T-helper 22 cell (primary cell): ENCODE data around the gene MRFAP1.
"Not testable (repeated sequence)": the region's sequence is repeated elsewhere in the genome, so short reads cannot be mapped to it uniquely, and the experiment has no call there.

Experiments
- DNase-seq: peaks from one replicate; pipeline ENCODE4 v3.0.0-alpha.2; 2020; ENCODE audit warnings: low read depth

MRFAP1 gene

DNA sequence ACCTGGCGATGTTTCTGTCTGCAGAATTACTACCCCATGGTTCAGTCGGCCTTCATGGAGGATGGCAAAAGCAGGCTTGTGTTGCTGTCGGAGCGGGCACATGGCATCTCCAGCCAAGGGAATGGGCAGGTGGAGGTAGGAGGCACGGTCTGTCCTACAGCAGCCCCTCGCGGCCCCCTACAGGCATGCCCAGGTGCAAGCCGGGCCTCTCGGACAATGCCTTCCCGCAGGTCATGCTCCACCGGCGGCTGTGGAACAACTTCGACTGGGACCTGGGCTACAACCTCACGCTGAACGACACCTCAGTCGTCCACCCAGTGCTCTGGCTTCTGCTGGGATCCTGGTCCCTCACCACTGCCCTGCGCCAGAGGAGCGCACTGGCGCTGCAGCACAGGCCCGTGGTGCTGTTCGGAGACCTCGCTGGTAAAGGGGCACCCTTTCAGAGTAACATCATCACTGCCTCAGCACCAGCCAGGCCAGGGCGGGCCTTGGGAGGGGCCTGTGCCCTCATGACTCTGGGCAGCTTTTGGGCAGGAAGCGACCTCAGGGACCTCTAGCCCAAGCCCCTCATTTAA is 29.5 kb upstream of the MRFAP1 start:
- no peak for DNase-seq

DNA sequence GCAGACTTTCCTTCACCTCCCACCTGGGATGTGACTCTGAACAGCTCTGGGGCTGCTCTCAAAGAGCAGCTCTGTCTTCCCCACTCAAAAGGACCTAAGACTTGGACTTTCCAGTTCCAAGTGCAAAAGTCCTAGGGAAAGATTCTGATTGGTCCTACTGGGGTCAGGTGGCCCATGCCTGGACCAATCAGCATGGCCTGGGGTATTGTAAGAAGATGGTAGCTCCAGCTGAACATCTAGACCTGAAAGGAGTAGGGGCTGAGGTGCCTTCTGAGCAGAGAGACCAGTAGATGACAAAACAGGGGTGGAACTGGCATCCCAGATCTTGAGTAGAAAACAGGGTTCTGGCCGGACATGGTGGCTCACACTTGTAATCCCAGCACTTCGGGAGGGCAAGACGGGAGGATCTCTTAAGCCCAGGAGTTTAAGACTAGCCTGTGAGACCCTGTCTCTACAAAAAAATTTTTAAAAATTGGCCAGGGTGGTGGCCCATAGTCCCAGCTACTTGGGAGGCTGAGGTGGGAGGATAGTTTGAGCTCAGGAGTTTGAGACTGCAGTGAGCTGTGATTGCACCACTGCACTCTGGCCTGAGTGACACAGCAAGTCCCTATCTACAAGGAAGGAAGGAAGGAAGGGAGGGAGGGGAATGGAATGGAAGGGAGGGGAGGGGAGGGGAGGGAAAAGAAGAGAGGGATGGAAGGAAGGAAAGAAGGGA is 27.4 kb upstream of the MRFAP1 start:
- DNase-seq: no peak

DNA sequence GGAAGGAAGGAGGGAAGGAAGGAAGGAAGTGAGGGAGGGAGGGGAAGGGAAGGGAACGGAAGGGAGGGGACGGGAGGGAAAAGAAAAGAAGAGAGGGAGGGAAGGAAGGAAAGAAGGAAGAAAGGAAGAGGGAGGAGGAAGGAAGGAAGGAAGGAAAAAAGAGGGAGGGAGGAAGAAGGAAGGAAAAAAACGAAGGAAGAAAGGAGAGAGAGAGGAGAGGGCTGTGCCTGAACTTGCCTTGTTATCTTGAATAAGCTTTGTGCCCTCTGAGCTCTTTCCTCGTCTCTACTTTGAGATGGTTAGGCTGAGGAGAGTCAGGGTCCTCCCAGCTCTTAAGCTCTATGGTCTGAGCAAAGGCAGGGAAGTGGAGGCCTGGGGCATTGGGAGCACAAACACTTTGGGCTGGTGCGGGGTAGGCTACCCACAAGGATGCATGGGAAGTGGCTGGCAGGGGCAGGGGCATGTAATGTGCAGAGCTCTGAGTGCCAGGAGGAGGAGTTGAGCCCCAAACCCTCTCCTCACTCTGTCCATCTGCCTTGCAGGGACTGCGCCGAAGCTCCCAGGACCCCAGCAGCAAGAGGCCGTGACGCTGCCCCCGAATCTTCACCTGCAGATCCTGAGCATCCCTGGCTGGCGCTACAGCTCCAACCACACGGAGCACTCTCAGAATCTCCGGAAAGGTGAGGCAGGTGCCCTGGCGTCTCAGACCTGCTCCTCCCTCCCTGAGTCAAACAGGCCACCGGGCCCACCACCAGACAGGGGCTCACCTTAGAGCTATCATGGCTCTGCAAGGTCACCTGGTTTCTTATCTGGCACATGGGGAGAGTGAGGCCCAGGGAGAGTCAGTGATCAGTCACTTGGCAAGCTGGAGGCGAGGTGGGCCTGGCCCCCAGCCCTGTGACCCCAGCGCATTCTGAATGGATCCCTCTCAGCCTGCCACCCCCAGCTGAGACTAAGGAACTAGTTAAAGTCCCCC is 26.5 kb upstream of the MRFAP1 start:
- no peak for DNase-seq

DNA sequence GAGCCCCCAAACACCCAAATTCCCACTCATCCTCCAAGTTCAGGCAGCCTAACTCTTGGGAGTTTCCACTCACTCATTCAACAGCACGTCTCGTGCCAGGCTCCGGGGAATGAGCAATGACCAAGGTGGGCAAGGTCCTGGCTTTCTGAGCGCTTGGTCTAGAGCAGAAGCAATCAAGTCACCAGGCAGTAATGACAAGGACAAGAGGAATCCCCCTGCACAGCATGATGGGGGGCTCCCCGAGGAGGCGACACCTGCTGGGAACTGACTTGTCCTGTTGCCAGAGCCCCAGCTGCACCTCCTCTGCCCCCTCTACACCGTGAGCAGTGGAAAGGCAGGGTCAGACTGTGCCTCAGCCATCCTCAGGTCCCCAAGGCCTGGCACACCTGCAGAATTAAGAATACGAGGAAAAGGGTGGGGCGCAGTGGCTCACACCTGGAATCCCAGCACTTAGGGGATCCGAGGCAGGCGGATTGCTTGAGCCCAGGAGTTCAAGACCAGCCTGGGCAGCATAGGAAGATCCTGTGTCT is 25.7 kb upstream of the MRFAP1 start:
- no peak for DNase-seq

DNA sequence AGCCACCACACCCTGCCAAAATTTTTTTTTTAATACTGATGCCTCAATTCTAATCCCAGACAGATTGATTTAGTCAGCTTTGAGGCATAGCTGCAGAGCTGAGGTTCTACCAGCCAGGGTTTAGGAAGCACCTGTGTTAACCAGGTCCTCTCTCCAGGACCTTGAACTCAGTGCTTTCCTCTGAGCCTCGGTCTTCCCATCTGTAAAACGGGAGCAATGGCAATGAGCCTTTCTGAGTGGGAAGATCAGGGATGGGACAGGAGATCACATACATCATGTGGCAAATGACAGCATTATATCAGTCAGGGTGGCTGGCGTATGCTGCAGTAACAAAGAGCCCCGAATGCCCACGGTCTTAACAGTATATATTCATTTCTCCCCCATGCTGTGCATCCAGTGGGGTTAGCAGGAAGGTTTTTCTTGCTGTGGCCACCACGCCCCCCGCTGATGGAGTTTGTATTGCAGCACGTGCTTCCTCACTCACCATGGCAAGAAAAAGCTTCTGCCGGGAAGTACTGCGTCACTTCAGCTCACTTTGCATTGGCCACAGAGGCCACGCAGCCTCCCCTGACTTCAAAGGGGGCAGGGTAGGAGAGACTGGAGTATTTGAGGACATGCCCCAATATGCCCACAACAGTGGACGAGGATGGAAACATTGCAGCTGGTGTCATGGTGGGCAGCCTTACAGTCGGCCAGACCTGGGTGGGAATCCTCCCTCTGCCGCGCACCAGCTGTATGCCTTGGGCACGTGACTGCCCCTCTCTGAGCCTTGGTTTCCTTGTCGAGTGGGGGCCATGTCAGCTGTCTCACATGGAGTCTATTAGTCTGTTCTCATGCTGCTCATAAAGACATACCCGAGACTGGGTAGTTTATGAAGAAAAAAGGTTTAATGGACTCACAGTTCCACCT is 24.1 kb upstream of the MRFAP1 start:
- no peak for DNase-seq

DNA sequence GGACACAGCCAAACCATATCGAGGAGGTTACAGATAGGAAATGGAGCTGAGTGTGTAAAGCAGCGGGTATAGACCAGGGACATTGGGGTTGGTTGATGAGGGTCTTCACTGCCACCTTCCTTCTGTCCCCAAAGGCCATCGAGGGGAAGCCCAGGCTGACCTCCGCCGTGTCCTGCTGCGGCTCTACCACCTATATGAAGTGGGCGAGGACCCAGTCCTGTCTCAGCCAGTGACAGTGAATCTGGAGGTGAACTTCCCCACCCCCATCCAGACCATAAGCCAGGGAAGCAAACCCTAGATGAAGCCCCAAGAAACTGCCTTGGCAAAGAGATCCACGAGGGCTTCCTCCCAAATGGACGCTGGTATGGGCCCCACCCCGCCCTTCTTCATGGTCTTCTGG is 23.2 kb upstream of the MRFAP1 start:
- DNase-seq: no peak

DNA sequence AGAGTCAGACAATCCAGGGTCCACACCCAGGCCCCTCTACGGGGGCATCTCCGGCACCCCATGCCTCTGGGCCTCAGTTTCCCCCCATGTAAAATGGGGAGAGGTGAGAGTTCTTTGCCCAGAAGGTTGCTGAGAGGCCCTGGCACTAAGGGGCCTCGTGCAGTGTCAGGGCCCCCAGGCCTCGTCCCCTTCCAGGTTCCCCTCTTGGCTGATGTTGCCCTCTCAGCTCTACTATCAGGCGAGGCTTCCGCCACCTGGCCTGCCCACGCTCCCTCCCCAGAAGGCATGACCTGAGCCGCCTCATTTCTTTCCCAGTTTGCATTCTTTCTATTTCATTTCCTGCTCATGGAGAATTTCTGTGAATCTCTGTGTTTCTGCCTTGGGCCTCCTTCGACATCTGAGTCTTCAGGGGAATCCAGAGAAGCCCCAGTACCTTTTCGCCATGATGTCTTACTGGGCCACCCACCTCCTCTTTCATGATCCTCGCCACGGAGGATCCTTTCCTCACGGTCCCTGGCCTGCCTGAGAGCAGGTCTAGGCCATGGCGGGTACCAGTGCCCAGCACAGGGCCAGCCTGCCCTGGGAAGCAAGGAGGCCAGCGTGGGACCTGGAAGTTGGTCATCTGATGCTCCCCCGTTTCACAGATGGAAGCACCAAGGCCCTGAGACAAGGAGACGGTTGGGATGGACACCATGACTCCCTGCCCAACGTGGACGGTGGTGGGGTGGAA is 21.9 kb upstream of the MRFAP1 start:
- no peak for DNase-seq

DNA sequence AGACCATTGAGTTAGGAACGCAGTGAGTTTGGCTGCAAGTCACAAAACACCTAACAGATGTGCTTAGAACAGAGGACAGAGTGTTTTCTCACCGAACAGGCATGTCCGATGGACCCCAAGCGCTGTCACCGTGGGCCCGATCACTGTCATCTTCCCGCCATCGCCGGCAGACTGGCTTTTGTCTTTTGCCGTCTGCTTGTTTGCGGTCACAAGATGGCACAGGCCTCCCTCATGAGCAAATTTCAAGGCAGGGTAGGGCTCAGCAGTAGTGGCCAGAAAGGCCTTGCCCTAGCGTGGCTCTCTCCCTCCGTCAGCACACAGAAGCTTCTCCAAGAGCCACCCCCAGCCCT is 21.4 kb upstream of the MRFAP1 start:
- DNase-seq: no peak

DNA sequence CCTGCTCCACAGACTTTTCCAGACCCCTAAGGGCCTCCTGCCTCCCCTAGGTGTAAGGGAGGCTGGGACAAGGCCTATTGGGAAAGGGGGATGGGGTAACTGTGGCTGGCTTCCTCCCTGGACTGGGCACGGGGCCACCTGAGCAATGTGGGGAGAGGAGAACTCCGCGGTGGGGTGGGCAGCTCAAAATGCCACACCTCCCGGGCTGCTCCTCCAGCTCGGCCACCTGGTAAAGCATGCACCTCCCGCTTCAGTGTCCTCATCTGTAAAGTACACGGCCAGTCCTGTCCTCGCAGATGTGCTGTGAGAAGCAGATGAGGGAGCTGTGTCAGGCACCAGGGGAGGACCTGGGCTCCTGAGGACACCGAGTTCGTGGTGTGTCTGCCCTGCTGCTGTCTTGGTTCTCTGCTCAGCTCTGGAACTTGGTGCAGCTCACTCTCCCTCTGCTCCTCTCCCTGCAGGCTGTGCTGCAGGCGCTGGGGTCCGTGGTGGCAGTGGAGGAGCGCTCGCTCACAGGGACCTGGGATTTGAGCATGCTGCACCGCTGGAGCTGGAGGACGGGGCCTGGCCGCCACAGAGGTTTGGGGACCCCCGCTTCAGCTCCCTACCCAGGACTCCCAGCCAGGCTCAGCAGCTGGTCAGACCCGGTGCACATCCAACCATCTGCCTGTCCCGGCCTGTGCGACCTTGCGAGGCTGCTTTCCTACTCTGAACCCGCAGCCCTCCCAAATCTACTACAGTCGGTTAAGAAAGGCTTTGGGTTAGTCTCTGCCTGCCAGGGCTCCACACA is 20.8 kb upstream of the MRFAP1 start:
- DNase-seq: no peak

DNA sequence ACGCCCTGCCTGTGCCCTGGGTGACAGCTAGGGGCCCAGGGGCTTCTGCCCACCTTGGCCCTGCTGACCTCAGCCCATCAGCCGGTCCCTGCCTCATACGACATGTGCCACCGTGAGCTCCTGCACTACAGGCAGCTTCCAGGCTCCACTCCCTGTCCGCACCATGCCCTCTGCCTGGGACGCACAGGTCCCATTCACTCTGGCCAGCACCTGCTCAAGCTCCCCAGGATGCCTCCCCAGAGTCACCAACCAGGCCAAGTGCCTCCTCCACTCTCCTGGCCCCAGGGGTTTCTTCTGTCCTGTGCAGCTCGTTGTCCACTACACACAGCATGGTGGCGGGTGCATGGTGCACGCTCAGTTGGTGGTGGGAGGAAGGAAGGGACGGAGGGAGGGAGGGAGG is 20.2 kb upstream of the MRFAP1 start:
- DNase-seq: no peak

DNA sequence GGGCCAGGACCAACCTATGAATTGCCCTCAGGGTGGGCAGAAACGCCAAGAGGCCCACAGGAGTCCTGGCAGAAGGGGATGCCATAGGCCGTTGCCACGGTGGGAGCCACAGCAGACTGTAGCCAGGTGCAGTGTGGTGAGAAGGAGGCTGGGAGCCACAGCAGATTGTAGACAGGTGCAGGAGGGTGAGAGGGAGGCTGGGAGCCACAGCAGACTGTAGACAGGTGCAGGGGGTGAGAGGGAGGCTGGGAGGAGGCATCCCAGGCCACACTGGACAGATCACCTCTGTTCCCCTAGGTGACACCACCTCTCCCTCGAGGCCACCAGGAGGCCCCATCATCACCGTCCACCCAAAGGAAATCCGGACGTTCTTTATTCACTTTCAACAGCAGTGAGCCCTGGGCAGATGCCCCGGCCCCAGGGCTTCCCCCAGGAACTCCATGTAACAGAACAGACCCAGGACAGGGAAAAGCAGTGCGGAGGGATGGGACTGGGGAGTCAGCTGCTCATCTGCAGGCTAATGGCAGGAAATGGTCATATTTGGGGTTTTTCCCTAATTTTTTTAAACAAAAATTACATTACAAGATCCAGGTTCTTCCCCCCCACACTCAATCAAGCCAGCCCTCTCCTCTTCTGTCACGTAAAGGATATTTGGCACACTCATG is 19.5 kb upstream of the MRFAP1 start:
- DNase-seq: no peak

DNA sequence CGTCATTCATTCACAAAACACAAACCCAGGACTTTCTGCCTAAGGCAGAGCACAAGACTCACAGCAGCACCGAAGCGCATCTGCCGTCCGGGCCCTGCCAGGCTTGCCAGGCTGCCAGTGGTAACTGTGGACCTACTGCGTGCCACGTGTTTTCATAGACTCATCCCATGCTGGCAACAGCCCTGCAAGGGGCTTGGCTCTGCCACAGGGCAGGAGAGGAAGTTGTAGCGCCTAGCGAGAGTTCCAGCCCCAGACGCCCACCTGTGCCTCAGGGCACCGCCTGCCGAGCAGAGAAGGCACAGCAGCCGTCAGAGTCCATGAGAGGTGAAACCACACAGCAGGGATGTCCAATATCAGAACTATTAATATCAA is 18.9 kb upstream of the MRFAP1 start:
- no peak for DNase-seq

DNA sequence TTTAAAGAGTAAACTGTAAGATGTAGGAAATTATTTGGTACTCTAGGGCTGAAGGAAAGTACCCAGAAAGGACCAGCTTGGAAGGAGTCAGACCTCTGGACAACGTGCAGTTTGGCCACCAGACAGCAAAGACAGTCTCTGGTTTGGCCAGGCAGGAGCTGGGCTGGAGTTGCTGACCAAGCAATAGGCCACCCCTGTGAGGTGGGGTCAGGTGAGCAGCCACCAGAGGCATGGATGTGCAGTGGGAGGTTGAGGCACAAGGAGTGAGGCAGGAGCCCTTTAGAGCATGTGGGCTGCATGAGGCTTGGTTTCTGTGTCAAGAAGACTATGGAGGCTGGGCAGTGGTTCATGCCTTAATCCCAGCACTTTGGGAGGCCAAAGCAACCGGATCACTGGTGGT is 17.7 kb upstream of the MRFAP1 start:
- no peak for DNase-seq

DNA sequence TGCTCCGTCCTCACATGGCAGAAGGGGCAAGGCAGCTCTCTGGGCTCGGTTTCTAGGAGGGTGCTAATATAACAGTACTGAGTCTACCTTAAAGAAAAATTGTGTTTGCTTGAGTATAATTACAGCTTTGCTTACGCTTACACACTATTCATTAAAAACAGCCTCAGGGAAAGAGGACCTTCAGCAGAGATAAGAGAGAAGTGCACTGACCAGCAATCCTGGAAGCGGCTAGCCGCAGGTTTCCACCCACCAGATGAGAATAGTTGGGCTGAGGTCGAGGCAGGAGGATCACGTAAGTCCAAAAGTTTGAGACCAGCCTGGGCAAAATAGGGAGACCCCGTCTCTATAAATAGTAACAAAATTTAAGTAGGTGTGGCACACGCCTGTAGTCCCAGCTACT is 15.2 kb upstream of the MRFAP1 start:
- DNase-seq: no peak

DNA sequence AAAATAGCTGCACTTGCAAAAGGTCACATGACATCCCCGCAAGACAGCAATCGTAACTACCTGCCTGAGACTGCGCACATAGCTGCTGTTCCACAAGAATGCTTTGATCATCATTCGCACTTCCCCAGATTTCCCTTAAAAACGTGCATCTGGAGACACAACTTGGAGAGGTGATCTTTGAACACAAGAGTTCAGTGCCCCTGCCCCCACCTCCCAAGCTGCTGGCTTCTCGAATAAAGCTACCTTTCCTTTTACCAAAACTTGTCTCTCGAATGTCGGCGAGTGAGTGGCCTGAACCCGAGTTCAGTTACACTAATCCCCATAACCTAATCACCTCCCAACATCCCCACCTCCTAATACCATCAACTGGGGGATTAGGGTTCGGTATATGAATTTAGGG is 14.4 kb upstream of the MRFAP1 start:
- no peak for DNase-seq

DNA sequence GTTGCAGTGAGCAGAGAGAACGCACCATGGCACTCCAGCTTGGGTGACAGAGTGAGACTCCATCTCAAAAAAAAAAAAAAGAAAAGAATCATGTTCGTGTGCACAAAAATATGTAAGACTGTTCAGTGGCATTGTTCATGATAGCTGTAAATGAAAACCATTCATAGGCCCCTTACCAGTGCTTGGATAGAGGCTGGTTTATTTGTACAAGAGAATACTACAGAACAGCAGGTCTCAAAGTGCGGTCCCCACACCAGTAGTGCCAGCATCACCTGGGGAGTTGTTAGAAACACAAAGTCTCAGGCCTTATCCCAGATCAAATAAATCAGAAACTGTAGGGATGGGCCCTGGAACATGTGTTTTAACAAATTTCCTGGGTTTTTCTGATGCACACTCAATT is 12.7 kb upstream of the MRFAP1 start:
- DNase-seq: no peak

DNA sequence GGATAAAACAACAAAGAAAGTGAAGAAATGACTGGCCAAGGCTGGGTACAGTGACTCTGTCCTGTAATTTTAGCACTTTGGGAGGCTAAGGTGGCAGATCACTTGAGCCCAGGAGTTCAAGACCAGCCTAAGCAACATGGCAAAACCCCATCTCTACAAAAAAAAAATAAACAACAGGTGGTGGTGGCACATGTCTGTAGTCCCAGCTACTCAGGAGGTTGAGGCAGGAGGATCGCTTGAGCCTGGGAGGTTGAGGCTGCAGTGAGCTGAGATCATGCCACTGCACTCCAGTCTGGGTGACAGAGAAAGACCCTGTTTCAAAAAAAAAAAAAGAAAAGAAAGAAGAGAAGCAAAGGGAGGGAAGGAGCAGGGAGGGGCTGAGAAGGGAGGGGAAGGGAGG is 12.0 kb upstream of the MRFAP1 start:
- not testable (repeated sequence) for DNase-seq

DNA sequence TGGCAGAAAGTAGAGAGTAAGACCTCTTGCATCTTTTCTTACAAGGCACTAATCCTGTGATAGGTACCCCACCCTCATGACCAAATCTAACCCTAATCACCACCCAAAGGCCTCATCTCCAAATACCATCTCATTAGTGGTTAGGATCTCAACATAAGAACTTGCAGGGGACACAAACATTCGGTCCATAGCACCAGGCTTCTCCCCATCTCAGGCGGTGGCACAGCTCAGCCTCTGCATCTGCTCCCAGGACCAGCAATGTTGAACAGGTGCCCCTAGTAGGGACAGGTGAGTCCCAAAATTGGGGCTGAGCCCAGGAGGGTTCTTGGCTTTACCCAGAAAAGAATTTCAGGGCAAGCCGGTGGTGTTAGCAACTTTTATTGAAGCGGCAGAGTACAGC is 8.4 kb upstream of the MRFAP1 start:
- DNase-seq: no peak

DNA sequence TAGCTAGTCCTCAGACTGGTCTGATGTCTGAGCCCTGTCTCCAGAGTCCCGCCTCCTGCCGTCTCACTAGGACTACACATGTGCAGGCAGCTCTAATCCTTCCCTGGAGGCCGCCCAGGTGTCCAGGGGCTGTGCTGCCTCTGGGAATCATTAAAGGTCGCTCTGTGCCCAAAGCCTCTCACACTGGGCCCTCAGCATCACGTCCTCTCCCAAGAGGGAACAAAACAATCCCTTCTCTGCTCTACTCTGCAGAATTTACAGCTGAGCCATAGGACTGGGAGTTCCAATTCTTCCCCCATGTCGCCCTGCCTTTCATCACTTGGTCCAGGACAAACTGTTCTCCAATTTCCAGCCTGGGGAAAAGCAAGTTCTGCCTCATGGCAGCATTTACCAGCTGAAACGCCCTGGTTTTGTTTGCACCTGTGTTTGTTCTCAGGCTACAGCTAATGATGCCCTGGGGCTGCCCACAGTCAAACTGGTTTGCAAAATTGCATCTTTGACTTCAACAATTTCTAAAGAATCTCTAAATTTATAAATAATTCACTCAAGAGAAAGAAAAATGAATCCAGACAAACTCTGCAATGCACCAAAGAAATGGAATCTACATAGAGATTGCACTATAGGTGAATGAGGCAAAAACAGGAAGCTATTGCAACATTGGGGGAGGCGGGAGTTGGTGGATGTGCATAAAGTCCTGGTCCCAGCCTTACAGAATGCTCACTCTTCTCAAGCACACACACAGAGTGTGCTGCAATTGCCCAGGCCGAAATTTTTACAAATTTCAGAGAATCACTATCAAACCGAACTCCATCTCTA is 7.2 kb upstream of the MRFAP1 start:
- no peak for DNase-seq
